Thymus (tissue), 11 donors: ENCODE data around the gene USF2. TPM values are rescaled to one million over a fixed set of nuclear protein-coding genes. Genes with fewer than 3 reads are reported as not detected.
"Not testable (repeated sequence)": the region's sequence is repeated elsewhere in the genome, so short reads cannot be mapped to it uniquely, and the experiment has no call there.

Experiments used
- DNase-seq, 9 donors: peaks; one replicate each; pipeline ENCODE4 v3.0.0-alpha.2; 2013; ENCODE audit warnings: low spot score in 9 of 9, low read depth in 6 of 9, missing footprints in 1 of 9
- H3K27ac ChIP-seq, 2 donors: one replicate each; pipeline ENCODE4 v1.5.1; 2013; ENCODE audit warnings: control low read depth in 1 of 2, low read depth in 1 of 2, low read length in 1 of 2, mild to moderate bottlenecking in 1 of 2, moderate library complexity in 1 of 2
- H3K27me3 ChIP-seq, 2 donors: one replicate each; pipeline ENCODE4 v1.5.1; 2013; ENCODE audit warnings: low read length in 1 of 2; ENCODE audit not compliant: control insufficient read depth in 2 of 2, insufficient read depth in 1 of 2
- H3K36me3 ChIP-seq, 2 donors: one replicate each; pipeline ENCODE4 v1.5.1; 2013; ENCODE audit warnings: low read length in 1 of 2, mild to moderate bottlenecking in 1 of 2, moderate library complexity in 1 of 2; ENCODE audit not compliant: control insufficient read depth in 2 of 2, insufficient read depth in 2 of 2
- H3K4me1 ChIP-seq, 2 donors: one replicate each; pipeline ENCODE4 v1.5.1; 2013; ENCODE audit warnings: low read length in 2 of 2; ENCODE audit not compliant: control insufficient read depth in 2 of 2, insufficient read depth in 2 of 2
- H3K4me3 ChIP-seq, 2 donors: one replicate each; pipeline ENCODE4 v1.5.1; 2013; ENCODE audit warnings: low read length in 2 of 2, control low read depth in 1 of 2, mild to moderate bottlenecking in 1 of 2
- H3K9me3 ChIP-seq, 2 donors: one replicate each; pipeline ENCODE4 v1.5.1; 2013; ENCODE audit warnings: low read length in 1 of 2, mild to moderate bottlenecking in 1 of 2; ENCODE audit not compliant: control insufficient read depth in 2 of 2, insufficient read depth in 1 of 2
- WGBS: extraction: QIAGEN DNeasy Blood & Tissue Kit; methylation state at CpG from one replicate; pipeline ENCODE4 v1.1.7; 2013; 5-methylcytosine and 5-hydroxymethylcytosine counted together
- polyA plus RNA-seq: library from polyadenylated mRNA; stranded (reverse); fragments of 200-250 nt; gene quantifications from one replicate; pipeline ENCODE4 v1.2.3, GENCODE V29; 2013
- total RNA-seq: library from RNA; stranded (reverse); fragments of 120-200 nt; gene quantifications from one replicate; pipeline ENCODE4 v1.2.4, GENCODE V29; 2013
- donor health status: healthy.

Gene USF2
- total and polyA plus RNA-seq, 2 donors = 58.8 to 151 TPM

DNA sequence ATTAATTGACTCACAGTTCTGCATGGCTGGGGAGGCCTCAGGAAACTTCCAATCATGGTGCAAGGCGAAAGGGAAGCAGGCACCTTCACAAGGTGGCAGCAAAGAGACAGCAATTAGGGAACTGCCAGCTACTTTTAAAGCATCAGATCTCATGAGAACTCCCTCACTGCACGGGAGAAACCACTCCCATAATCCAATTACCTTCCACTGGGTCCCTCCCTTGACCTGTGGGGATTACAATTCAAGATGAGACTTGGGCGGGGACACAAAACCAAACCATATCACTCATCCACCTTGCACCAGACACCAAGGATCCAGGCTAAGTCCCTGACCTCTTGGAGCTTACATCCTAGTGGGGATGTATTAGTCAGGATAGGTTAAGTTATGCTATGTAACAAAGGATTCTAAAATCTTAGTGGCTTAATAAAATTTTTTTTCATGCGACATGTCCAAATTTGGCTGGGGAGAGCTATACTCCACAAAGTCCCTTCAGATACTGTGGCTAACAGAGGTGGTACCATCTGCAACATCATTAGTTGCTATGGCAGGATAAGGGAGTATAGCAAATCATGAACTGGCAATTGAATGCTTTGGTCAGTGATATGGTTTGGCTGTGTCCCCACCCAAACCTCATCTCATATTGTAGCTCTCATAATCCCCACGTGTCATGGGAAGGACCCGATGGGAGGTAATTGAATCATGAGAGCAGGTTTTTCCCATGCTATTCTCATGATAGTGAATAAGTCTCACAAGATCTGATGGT lies 31.9 kb upstream of the USF2 start:
- 82% methylated on average over 6 of the region's 6 CpGs for WGBS
- peak in 1 of 9 donors; percentile 18 for DNase-seq

DNA sequence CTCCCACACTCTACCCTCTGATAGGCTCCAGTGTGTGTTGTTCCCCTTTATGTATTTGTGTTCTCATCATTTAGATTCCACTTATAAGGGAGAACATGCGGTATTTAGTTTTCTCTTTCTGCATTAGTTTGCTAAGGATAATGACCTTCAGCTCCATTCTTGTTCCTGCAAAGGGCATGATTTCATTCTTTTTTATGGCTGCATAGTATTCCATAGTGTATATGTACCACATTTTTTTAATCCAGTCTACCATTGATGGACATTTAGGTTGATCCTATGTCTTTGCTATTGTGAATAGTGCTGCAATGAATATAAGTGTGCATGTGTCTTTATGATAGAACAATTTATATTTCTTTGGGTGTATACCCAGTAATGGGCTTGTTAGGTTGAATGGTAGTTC lies 29.2 kb upstream of the USF2 start:
- 100% methylated on average over 1 of the region's 1 CpG for WGBS

More for the DNA sequence above, 31.9 kb upstream of the USF2 start:
- H3K4me1 ChIP-seq = no peaks in the 10 kb centered on the region
- no peaks in the 10 kb centered on the region for H3K27me3 ChIP-seq
- no peaks in the 10 kb centered on the region for H3K9me3 ChIP-seq
- H3K4me3 ChIP-seq = no peak overlapping the region
- H3K36me3 ChIP-seq = no peaks in the 10 kb centered on the region
- no peak overlapping the region for H3K27ac ChIP-seq

GRCh38 chr19:35240327-35240726 lies 28.4 kb upstream of the USF2 start:
- Histone ChIP-seq H3K36me3 (no peaks in the 10 kb centered on the region), H3K27me3 (no peaks in the 10 kb centered on the region), H3K9me3 (no peaks in the 10 kb centered on the region), H3K4me1 (no peaks in the 10 kb centered on the region), H3K4me3 (no peak overlapping the region), H3K27ac (no peak overlapping the region)
- DNase-seq = peak in 1 of 9 donors; percentile 9
- 52% methylated on average over 1 of the region's 1 CpG for WGBS

More for the DNA sequence above, 29.2 kb upstream of the USF2 start:
- not testable (repeated sequence) for H3K4me3 ChIP-seq, H3K36me3 ChIP-seq, H3K27me3 ChIP-seq, DNase-seq, H3K27ac ChIP-seq, H3K9me3 ChIP-seq, H3K4me1 ChIP-seq

DNA sequence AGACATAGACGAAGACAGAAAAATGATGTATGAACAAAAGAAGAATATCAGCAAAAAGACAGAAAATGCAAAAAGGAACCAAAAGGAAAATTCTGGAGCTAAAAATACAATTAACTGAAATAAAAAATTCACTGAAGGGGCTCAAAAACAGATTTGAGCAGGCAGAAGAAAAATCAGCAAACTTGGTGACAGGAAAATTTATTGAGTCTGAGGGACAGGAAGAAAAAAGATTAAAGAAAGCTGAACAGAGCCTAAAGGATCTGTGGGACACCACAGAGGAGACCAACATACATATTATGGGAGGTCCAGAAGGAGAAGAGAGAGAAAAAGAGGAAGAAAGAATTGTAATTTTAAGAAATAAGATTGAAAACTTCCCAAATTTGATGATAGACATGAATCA lies 27.3 kb upstream of the USF2 start:
- DNase-seq = no peak
- no peaks in the 10 kb centered on the region for H3K36me3 ChIP-seq
- WGBS = 95% methylated on average over 1 of the region's 1 CpG
- H3K4me3 ChIP-seq = no peak overlapping the region
- peaks cover 0 to 4% of the 10 kb centered on the region in 2 donors for H3K27me3 ChIP-seq
- no peaks in the 10 kb centered on the region for H3K9me3 ChIP-seq
- no peak overlapping the region for H3K27ac ChIP-seq
- no peaks in the 10 kb centered on the region for H3K4me1 ChIP-seq

- Histone ChIP-seq H3K9me3 (peaks cover 0 to 4% of the 10 kb centered on the region in 2 donors), H3K36me3 (no peaks in the 10 kb centered on the region), H3K27ac (no peak overlapping the region), H3K4me1 (peaks cover 0 to 5% of the 10 kb centered on the region in 2 donors), H3K27me3 (peaks cover 31 to 48% of the 10 kb centered on the region in 2 donors), H3K4me3 (no peak overlapping the region)
- DNase-seq = no peak
- 62% methylated on average over 4 of the region's 4 CpGs for WGBS
Observed at GRCh38 chr19:35246466-35247092, 22.2 kb upstream of the USF2 start.

- Histone ChIP-seq H3K36me3 (no peaks in the 10 kb centered on the region), H3K9me3 (peaks cover 0 to 4% of the 10 kb centered on the region in 2 donors), H3K27ac (peak overlapping the region; percentile 61 to 73), H3K4me1 (peaks cover 0 to 5% of the 10 kb centered on the region in 2 donors), H3K27me3 (peaks cover 31 to 48% of the 10 kb centered on the region in 2 donors), H3K4me3 (peak overlapping the region; percentile 26 to 45)
- 9% methylated on average over 42 of the region's 42 CpGs for WGBS
- no peak for DNase-seq
Observed at GRCh38 chr19:35247526-35248309, 21.0 kb upstream of the USF2 start.

DNA sequence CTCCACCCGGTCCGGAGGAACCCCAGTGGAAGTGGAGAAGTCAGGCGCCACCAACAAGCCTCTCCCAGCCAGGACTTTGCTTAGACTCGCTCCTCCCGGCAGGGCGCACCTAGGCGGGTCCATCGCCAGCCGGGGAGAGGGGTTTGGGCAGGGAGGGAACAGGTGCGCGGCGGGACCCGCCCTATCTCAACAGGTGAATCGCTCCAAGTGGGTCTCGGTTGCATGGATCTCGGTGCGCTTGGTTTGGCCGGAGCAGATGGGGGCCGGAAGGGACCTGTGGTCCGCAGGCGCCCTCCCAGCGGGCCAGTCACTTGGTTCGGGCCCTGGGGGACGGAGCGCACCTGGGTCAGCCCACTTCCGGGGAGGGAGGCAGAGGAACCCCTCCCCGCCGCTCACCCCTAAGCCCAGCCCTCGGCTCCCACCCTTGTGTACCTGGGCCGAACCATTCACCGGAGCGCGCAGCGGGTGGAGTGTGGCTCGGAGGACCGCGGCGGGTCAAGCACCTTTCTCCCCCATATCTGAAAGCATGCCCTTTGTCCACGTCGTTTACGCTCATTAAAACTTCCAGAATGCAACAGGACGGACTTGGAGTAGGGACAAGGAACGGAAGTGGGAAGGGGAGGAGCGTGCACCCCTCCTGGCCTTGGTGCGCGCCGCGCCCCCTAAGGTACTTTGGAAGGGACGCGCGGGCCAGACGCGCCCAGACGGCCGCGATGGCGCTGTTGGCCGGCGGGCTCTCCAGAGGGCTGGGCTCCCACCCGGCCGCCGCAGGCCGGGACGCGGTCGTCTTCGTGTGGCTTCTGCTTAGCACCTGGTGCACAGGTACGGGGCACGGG lies 20.2 kb upstream of the USF2 start, which contains the start of gene LSR:
TSS of gene LSR (plus strand) at position 693 of the 836 bp plus-strand sequence. CDS start at position 714, 21 bp downstream.
- H3K27ac ChIP-seq = peak within 1 kb of the TSS; percentile 61 to 73
- H3K27me3 ChIP-seq = peaks cover 31 to 48% of the 10 kb centered on the region in 2 donors
- DNase-seq = no peak
- H3K36me3 ChIP-seq = no peaks in the 10 kb centered on the region
- under 1% methylated on average over 69 of the region's 69 CpGs for WGBS
- H3K4me1 ChIP-seq = peaks cover 0 to 5% of the 10 kb centered on the region in 2 donors
- H3K9me3 ChIP-seq = peaks cover 0 to 4% of the 10 kb centered on the region in 2 donors
- H3K4me3 ChIP-seq = peak within 1 kb of the TSS; percentile 33 to 45

DNA sequence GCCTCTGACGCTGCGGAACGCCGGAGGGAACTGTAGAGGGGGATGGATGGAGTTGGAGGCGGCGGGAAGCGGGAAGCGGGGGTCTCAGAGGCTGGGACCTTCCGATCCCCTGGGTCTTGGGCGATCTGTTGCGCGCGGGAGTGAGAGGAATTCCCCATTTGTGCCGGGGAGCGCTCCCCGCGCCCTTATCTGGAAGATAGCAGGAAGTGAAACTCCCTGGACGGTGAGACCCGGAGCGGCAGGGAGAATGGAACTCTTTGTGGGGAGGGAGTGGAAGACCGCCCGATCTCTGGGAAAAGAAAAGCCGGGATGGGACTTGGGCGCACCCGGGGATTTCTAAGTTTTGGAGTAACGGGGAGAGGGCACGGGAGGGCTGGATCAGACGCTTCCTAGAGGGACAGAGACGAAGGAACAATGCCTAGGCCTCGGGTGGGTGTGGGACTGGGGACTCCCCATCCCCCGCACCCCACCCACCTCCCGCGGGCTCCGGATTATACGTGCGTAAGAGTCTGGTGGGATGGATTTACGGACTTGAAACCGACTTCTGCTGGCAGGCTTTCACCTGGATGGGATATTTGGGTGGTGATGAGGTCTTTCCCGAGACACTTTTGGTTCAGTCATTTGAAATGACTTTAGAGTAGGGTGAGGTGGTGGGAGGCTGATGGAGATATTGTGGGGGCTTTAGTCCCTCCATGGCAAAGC lies 19.5 kb upstream of the USF2 start:
- Histone ChIP-seq H3K27me3 (peaks cover 31 to 48% of the 10 kb centered on the region in 2 donors), H3K9me3 (peaks cover 0 to 4% of the 10 kb centered on the region in 2 donors), H3K27ac (peak overlapping the region in 1 of 2 donors; percentile 61), H3K4me1 (peaks cover 0 to 5% of the 10 kb centered on the region in 2 donors), H3K4me3 (peak overlapping the region; percentile 33 to 45), H3K36me3 (no peaks in the 10 kb centered on the region)
- no peak for DNase-seq
- WGBS = 22% methylated on average over 39 of the region's 39 CpGs
